22Rv1 (cell line): ENCODE data around the gene SYCN.

ENCODE experiments used
- ZFX ChIP-seq: fragments of 450-650 bp; IDR thresholded peaks from 2 replicates; pipeline ENCODE4 v1.6.1; 2017; ENCODE audit warnings: antibody characterized with exemption, borderline replicate concordance
- TF ChIP-seq, protein P1 (sequence below): fragments of 450-650 bp; IDR thresholded peaks from 2 replicates; pipeline ENCODE4 v1.5.1; 2017; ENCODE audit warnings: mild to moderate bottlenecking

DNA sequence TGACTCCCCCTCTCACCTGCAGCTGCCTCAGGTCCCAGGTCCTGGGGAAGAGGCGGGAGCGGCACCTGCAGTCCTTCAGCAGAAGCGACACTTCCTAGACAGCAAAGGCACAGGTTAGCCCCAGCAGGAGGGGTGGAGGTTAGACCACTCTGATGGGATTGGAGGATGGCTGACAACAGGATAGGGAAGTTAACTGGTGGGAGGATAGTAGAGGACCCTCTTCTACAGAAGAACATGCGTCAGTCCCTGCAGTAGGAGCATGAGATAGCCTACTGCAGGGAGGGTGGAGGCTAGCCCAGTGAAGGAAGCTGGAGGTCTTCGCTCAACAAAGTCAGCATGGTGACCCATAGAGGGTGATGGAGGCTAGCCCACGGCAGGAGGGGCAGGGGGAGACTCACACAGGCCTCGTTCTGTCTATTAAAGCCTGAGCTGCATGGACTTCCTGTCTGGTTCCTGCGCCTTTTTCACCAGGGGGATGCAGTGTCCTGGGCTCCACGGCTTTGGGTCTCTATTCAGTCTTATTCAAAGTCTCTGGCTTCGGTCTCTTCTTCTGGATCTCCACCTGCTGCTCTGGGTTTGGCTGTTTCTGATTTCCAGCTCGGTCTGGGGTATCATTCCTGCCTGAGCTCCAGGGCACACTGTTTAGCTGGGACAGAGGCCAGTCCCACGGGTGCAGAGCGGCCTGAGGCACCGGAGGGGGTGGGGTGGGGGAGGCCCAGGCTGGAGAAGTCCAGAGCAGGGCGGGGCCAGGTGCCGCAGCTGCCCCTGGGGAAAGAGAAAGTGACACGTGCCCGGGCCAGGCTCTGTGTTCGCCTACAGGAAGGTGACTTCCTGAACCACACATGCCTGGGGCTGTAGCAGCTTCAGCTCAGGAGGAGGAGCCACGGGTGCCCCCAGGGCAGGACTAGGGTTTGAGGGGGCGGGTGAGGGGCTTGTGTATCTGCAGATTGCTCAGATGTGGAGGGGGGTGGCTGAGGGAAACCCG is 33.4 kb upstream of the SYCN start:
- TF ChIP-seq, protein P1, sequence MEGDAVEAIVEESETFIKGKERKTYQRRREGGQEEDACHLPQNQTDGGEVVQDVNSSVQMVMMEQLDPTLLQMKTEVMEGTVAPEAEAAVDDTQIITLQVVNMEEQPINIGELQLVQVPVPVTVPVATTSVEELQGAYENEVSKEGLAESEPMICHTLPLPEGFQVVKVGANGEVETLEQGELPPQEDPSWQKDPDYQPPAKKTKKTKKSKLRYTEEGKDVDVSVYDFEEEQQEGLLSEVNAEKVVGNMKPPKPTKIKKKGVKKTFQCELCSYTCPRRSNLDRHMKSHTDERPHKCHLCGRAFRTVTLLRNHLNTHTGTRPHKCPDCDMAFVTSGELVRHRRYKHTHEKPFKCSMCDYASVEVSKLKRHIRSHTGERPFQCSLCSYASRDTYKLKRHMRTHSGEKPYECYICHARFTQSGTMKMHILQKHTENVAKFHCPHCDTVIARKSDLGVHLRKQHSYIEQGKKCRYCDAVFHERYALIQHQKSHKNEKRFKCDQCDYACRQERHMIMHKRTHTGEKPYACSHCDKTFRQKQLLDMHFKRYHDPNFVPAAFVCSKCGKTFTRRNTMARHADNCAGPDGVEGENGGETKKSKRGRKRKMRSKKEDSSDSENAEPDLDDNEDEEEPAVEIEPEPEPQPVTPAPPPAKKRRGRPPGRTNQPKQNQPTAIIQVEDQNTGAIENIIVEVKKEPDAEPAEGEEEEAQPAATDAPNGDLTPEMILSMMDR = no peak
- TF ChIP-seq ZFX = no peak
